LNCaP clone FGC (cell line): ENCODE measurements around the gene KRT79.

Experiments
- DNase-seq: peaks from one replicate; pipeline ENCODE4 v3.0.0-alpha.2; 2011; ENCODE audit warnings: low read depth
- H3K4me3 ChIP-seq: 2 replicates; pipeline ENCODE4 v1.5.1; 2011; ENCODE audit warnings: mild to moderate bottlenecking, low read depth, low read length, control low read depth
- CTCF ChIP-seq: IDR thresholded peaks from 2 replicates; pipeline ENCODE4 v1.5.1; 2012; ENCODE audit warnings: mild to moderate bottlenecking; ENCODE audit not compliant: control insufficient read depth, insufficient read depth; ENCODE audit errors: extremely low read depth

KRT79 gene

GRCh38 chr12:52813203-52813819 lies 20.8 kb downstream of the KRT79 start:
- H3K4me3 ChIP-seq: no peak overlapping the region
- DNase-seq: no peak
- TF ChIP-seq CTCF: no peak

- DNase-seq: no peak
- no peak overlapping the region for H3K4me3 ChIP-seq
- TF ChIP-seq CTCF: no peak
Measured at GRCh38 chr12:52812749-52813148, 21.4 kb downstream of the KRT79 start.

GRCh38 chr12:52812073-52812400 lies 22.1 kb downstream of the KRT79 start:
- DNase-seq: no peak
- TF ChIP-seq CTCF: no peak

GRCh38 chr12:52811191-52812072 lies 22.7 kb downstream of the KRT79 start:
- no peak for DNase-seq
- no peak for TF ChIP-seq CTCF
- no peak overlapping the region for H3K4me3 ChIP-seq

More at GRCh38 chr12:52812073-52812400, 22.1 kb downstream of the KRT79 start:
- no peak overlapping the region for H3K4me3 ChIP-seq

GRCh38 chr12:52810554-52810953 lies 23.6 kb downstream of the KRT79 start:
- no peak overlapping the region for H3K4me3 ChIP-seq
- DNase-seq: no peak
- no peak for TF ChIP-seq CTCF

GRCh38 chr12:52809166-52809565 lies 24.9 kb downstream of the KRT79 start:
- no peak overlapping the region for H3K4me3 ChIP-seq
- DNase-seq: no peak
- TF ChIP-seq CTCF: no peak

GRCh38 chr12:52808573-52809160 lies 25.4 kb downstream of the KRT79 start:
- no peak overlapping the region for H3K4me3 ChIP-seq
- no peak for TF ChIP-seq CTCF
- no peak for DNase-seq
